NCI-H1694 (cell line): ENCODE results near the gene DYNC1H1.
"Not testable (repeated sequence)": the region's sequence is repeated elsewhere in the genome, so short reads cannot be mapped to it uniquely, and the experiment has no call there.

Experiments used
- DNase-seq: peaks from one replicate; lab custom pipeline; 2025; lab: John Stamatoyannopoulos, UW

DYNC1H1 gene

GRCh38 chr14:102064590-102064989 is 100.2 kb downstream of the DYNC1H1 start:
- DNase-seq = not testable (repeated sequence)

- DNase-seq = no peak
Measured at GRCh38 chr14:102066041-102066451, 101.7 kb downstream of the DYNC1H1 start.

GRCh38 chr14:102071283-102071998 is 107.1 kb downstream of the DYNC1H1 start:
- DNase-seq = no peak

GRCh38 chr14:102074415-102074964 is 110.1 kb downstream of the DYNC1H1 start:
- DNase-seq = no peak

GRCh38 chr14:102075155-102075554 is 110.8 kb downstream of the DYNC1H1 start:
- DNase-seq = no peak

GRCh38 chr14:102077382-102077709 is 113.0 kb downstream of the DYNC1H1 start:
- DNase-seq = no peak

- DNase-seq = not testable (repeated sequence)
Measured at GRCh38 chr14:102078361-102078791, 114.0 kb downstream of the DYNC1H1 start.

- DNase-seq = no peak
Measured at GRCh38 chr14:102078831-102079699, 114.7 kb downstream of the DYNC1H1 start.

GRCh38 chr14:102079700-102079979 is 115.3 kb downstream of the DYNC1H1 start:
- DNase-seq = no peak

GRCh38 chr14:102080183-102081080 is 116.1 kb downstream of the DYNC1H1 start:
- DNase-seq = no peak

GRCh38 chr14:102081231-102082080 is 117.1 kb downstream of the DYNC1H1 start:
- DNase-seq = no peak

GRCh38 chr14:102084522-102084921 is 120.1 kb downstream of the DYNC1H1 start:
- DNase-seq = not testable (repeated sequence)

GRCh38 chr14:102084931-102085330 is 120.6 kb downstream of the DYNC1H1 start:
- DNase-seq = no peak

GRCh38 chr14:102085488-102085887 is 121.1 kb downstream of the DYNC1H1 start:
- no peak for DNase-seq

- DNase-seq = no peak
Measured at GRCh38 chr14:102085948-102086708, 121.8 kb downstream of the DYNC1H1 start.

- no peak for DNase-seq
Measured at GRCh38 chr14:102086709-102086971, 122.3 kb downstream of the DYNC1H1 start.

- DNase-seq = peak; percentile 95
Measured at GRCh38 chr14:102086972-102087761, 122.8 kb downstream of the DYNC1H1 start, which contains the start of gene HSP90AA1. Gene HSP90AA1 (minus strand): TSS chr14:102087044. CDS start chr14:102086378, 666 bp downstream.

- no peak for DNase-seq
Measured at GRCh38 chr14:102087762-102088011, 123.3 kb downstream of the DYNC1H1 start.

GRCh38 chr14:102088012-102088792 is 123.8 kb downstream of the DYNC1H1 start:
- no peak for DNase-seq
